GM18867 (cell line): ENCODE measurements around the gene NEU4.
"Not testable (repeated sequence)": the region's sequence is repeated elsewhere in the genome, so short reads cannot be mapped to it uniquely, and the experiment has no call there.

Source experiments
- ATAC-seq: cut with Tn5 transposase; IDR thresholded peaks from one replicate; pipeline ENCODE4 v1.9.1; 2021; ENCODE audit warnings: mild to moderate bottlenecking, moderate library complexity; ENCODE audit not compliant: unreplicated experiment

Gene NEU4

DNA sequence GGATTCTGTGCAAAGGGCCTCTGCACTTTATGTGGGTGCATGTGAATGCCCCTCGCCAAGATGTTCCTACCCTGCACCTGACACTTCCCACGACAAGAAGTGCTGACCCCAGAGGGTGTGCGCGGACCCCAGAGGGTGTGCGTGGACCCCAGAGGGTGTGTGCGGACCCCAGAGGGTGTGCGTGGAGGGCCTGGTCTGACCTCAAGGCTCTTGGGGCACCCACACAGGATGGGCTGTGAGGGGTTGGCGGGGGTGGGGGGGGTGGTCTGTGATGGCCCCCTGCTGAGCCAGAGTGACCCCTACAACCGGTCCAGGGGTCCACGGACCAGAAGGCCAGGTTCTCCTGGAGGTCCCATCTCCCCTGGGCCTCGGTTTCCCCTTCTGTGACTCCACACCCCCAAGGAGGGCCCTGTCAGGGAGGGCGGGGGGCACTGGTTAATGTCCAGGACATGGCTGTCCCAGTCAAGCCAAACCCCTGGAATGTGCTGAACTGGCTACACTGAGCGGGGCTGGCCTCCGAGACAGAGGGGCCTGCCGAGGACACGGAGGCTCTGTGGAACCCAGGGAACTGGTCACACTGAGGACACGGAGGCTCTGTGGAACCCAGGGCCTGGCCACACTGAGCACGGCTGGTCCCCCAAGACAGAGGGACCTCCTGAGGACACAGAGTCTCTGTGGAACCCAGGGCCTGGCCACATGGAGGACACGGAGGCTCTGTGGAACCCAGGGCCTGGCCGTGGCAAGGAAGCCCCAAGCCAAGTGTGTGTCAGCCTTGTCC lies 3.1 kb downstream of the NEU4 start:
- no peak for ATAC-seq

DNA sequence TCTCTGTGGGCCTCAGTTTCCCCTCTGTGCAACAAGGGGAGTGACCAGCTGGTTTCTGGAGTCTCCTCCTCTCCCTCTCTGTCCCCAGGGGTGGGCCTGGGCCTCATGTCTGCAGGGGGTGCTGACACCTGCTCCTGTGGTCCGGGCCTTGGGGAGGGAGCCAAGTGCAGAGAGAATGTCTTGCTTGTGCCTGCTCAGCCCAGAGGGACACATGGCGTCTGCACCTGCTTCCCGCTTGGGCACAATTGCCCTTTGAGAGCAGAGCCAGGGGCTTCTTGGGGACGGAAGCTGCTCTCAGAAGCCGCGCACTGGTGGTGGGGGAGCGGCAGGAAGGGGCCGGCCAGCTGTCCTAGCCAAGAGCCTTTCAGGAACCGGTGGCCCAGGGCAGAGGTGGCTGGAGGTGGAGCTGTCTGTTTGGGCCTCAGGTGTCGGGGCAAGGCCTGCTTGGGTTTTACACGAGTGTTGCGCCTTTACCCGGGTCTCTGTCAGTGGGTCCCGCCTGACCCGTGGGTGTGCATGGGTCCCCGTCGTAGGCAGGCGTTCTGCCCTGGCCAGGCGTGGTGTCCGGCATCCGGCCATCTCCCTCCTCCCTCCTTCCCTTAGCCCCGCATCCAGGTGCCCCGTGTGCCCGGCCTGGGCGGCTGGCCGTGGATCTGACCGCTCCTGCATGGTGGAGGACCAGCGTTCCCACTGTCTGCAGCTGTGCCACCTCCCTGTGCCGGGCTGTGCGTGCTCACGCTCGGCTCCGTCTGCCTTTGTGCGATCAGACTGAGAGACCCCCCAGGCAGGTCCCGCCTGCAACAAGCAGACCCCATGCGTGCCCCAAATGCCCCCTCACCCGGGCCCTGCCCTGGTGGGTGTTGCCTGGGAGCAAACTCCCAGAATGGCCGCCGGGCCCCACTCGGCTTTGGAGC lies 4.0 kb downstream of the NEU4 start:
- ATAC-seq: no peak

DNA sequence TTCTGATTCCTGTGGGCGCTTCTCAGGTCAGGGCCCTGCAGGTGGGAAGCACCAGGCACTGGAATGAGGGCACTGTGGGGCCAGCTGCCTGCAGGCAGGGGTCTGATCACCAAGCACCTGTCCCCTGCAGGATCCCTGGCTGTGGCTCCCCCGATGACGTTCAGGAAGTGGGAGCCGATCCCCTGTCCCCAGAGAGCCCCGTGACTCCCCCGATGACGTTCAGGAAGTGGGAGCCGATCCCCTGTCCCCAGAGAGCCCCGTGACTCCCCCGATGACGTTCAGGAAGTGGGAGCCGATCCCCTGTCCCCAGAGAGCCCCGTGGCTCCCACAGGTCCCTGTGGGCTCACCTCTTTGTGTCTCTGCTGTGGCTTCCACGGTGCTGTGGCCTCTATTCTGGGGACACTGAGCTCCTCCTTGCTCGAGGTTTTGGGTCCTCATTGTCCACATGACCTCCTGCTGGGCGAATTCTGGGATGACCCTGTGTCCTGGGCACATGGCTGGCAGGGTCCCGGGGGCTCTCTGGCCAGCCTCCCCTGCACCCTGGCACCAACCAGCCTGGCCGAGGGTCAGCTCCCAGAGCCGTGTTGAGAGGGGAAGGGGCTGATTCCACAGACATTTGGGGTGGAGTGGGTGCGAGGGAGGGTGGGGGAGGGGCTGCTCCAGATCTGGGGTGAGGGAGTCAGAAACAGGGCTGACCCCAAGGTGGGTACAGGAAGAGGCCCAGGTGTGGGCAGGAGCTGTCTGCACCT lies 4.8 kb downstream of the NEU4 start:
- ATAC-seq: no peak

GRCh38 chr2:241814393-241814642 lies 5.3 kb downstream of the NEU4 start:
- ATAC-seq: no peak

- no peak for ATAC-seq
These were observed 5.9 kb downstream of the NEU4 start for GRCh38 chr2:241814643-241815476.

GRCh38 chr2:241815477-241816430 lies 6.8 kb downstream of the NEU4 start:
- ATAC-seq: no peak

GRCh38 chr2:241816431-241817121 lies 7.6 kb downstream of the NEU4 start:
- ATAC-seq: no peak

GRCh38 chr2:241817126-241817820 lies 8.3 kb downstream of the NEU4 start:
- ATAC-seq: no peak

DNA sequence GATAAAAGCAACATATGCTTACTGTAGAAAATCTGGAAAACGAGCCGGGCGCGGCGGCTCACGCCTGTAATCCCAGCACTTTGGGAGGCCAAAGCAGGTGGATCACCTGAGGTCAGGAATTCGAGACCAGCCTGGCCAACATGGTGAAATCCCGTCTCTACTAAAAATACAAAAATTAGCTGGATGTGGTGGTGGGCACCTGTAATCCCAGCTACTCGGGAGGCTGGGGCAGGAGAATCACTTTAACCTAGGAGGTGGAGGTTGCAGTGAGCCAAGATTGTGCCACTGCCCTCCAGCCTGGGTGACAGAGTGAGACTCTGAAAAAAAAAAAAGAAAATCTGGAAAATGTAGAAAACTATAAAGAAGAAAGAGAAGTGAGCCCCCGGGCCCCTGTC lies 8.8 kb downstream of the NEU4 start:
- not testable (repeated sequence) for ATAC-seq

GRCh38 chr2:241818229-241818942 lies 9.4 kb downstream of the NEU4 start:
- no peak for ATAC-seq

- no peak for ATAC-seq
These were observed 9.9 kb downstream of the NEU4 start for GRCh38 chr2:241818943-241819270.

DNA sequence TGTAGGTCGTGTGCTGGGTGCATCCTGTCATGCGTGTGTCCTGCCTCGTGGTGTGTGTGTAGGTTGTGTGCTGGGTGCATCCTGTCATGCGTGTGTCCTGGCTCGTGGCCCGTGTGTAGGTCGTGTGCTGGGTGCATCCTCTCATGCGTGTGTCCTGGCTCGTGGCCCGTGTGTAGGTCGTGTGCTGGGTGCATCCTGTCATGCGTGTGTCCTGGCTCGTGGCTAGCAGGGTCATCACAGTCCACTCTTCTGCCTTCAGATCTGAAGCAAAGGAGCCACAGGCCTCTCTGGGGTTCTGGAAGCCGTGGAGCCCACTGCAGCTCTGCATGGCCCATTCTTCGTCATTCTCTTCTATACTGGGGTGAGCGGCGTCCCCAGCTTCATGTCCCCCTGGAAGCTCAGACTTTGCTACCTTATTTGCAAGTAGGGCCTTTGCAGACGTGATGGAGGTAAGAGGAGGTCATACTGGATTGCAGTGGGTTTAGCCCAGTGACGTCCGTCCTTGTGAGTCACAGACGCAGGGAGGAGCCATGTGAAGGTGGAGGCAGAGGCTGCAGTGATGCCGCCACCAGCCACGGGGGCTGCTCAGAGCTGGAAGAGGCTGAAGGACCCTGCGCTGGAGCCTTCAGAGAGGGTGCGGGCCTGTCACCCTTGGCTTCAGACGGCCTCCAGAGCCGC lies 11.1 kb downstream of the NEU4 start:
- not testable (repeated sequence) for ATAC-seq

- no peak for ATAC-seq
These were observed 11.8 kb downstream of the NEU4 start for GRCh38 chr2:241820625-241821384.

GRCh38 chr2:241821460-241822263 lies 12.7 kb downstream of the NEU4 start:
- no peak for ATAC-seq

- ATAC-seq: no peak
These were observed 13.3 kb downstream of the NEU4 start for GRCh38 chr2:241822264-241822623.
